Measurements from ENCODE around the gene CCDC57. TPM values are rescaled to one million over a fixed set of nuclear protein-coding genes. Genes with fewer than 3 reads are reported as not detected.

CCDC57 gene
- total and polyA plus RNA-seq, 2 of the 8 experiments (the other 6 are each of a cell fraction or from before 2014, with no cell fraction given): 8.4 to 12.9 TPM

- Histone ChIP-seq H3K27ac (ENCODE audit: low read depth, low read length) (no peak overlapping the region), H4K5ac (ENCODE audit: insufficient read length, low read depth, low read length) (no peak overlapping the region), H3K27me3 (replicated peaks in 1 of 4; ENCODE audit: control insufficient read depth in 3 of 4, extremely low read depth in 1 of 4, insufficient read depth in 3 of 4, low read length in 3 of 4) (no peaks in the 10 kb centered on the region), H2BK12ac (ENCODE audit: low read depth, low read length) (no peak overlapping the region), H2AFZ (ENCODE audit: low read length) (no peak overlapping the region), H3K18ac (ENCODE audit: extremely low read depth, low read length) (no peak overlapping the region), H3K79me2 (ENCODE audit: control insufficient read depth in 1 of 2, insufficient read depth in 2 of 2, low read length in 2 of 2) (peaks cover 5 to 64% of the 10 kb centered on the region in 2 experiments; a peak in 3 of 4 replicates), H3K4me2 (ENCODE audit: insufficient read depth in 1 of 2, low read depth in 2 of 2, low read length in 2 of 2) (no peak overlapping the region), H4K8ac (ENCODE audit: extremely low read depth, insufficient read depth, low read length) (no peak overlapping the region), H3K14ac (ENCODE audit: insufficient read length) (no peak overlapping the region), H3K4me3 (ENCODE audit: extremely low read depth in 1 of 4, insufficient read depth in 2 of 4, low read depth in 3 of 4, low read length in 4 of 4) (no peak overlapping the region), H3K9ac (replicated peaks in 1 of 4; ENCODE audit: extremely low read depth in 1 of 4, low read depth in 3 of 4, low read length in 3 of 4) (no peak overlapping the region), H3K23me2 (ENCODE audit: low read depth, low read length) (no peaks in the 10 kb centered on the region), H4K20me1 (replicated peaks in 1 of 2; ENCODE audit: control insufficient read depth in 1 of 2, insufficient read depth in 2 of 2, low read length in 2 of 2) (peaks cover 28 to 42% of the 10 kb centered on the region in 2 experiments), H3K56ac (replicated peaks; ENCODE audit: insufficient read length, low read depth, low read length) (no peak overlapping the region), H2BK120ac (replicated peaks; ENCODE audit: low read depth, low read length) (no peak overlapping the region), H3K79me1 (ENCODE audit: low read depth, low read length) (peaks cover 26% of the 10 kb centered on the region), H3K4ac (replicated peaks; ENCODE audit: insufficient read length, low read depth, low read length) (no peak overlapping the region), H2BK5ac (ENCODE audit: low read depth, low read length) (no peak overlapping the region), H3K9me3 (ENCODE audit: insufficient read depth in 2 of 2, low read depth in 1 of 2, low read length in 1 of 2) (peaks cover 0 to 4% of the 10 kb centered on the region in 2 experiments; a peak in 1 of 4 replicates), H3K4me1 (replicated peaks in 1 of 4; ENCODE audit: control insufficient read depth in 3 of 4, insufficient read depth in 4 of 4, low read length in 3 of 4) (no peaks in the 10 kb centered on the region), H3K23ac (ENCODE audit: insufficient read length) (no peak overlapping the region), H2BK15ac (ENCODE audit: low read length) (no peak overlapping the region), H2BK20ac (ENCODE audit: low read length) (no peak overlapping the region), H3K36me3 (ENCODE audit: control insufficient read depth in 2 of 4, insufficient read depth in 4 of 4, low read length in 3 of 4) (peaks cover 44 to 84% (median 68%) of the 10 kb centered on the region in 4 experiments), H2AK5ac (ENCODE audit: low read depth, low read length) (no peak overlapping the region), H4K91ac (replicated peaks; ENCODE audit: insufficient read length, low read length) (no peak overlapping the region)
- ChIA-PET POLR2A (ENCODE audit: partially characterized antibody) (interaction anchor here (1.4 to 2.0 kb wide), 4 partner anchors 13 to 19 kb away, joined by 3 to 10 read pairs (median 4); partner anchors contain the start of gene CSNK1D), CTCF (ENCODE audit: partially characterized antibody) (interaction anchor here (0.7 to 1.3 kb wide), 3 partner anchors 13 to 55 kb away, joined by 3 to 5 read pairs (median 3); no protein-coding TSS in a partner anchor)
- FAIRE-seq (no peak), DNase-seq (ENCODE audit: low read depth in 1 of 2, low spot score in 2 of 2) (no peak)
- WGBS, 2 experiments (ENCODE audit: extremely low coverage in 1 of 2, insufficient coverage in 1 of 2, insufficient read length in 1 of 2, insufficient replicate concordance in 2 of 2, low coverage in 1 of 2, low lambda C conversion rate in 2 of 2, missing lambda C conversion rate in 1 of 2): 92% methylated on average over 13 of the region's 14 CpGs; no CpG with 5 or more reads in 1 of the 2 experiments
- no peak for TF ChIP-seq CEBPB (IDR thresholded peaks at IDR 0.05; ENCODE audit: low read depth, low read length)
- TF ChIP-seq RBBP5 (IDR thresholded peaks at IDR 0.05; ENCODE audit: borderline replicate concordance, low read depth, low read length): no peak
- TF ChIP-seq TCF12 (IDR thresholded peaks at IDR 0.05; ENCODE audit: low read depth, low read length): no peak
- TF ChIP-seq SP1 (IDR thresholded peaks at IDR 0.05; ENCODE audit: low read depth, low read length): no peak
- no peak for TF ChIP-seq TAF7 (optimal IDR thresholded peaks at IDR 0.05; ENCODE audit: borderline replicate concordance, low read depth, low read length)
- TF ChIP-seq KDM5A (IDR thresholded peaks at IDR 0.05; ENCODE audit: low read length): no peak
- TF ChIP-seq SIRT6 (IDR thresholded peaks at IDR 0.05; ENCODE audit: low read length): no peak
- no peak for TF ChIP-seq GTF2F1 (IDR thresholded peaks at IDR 0.05; ENCODE audit: borderline replicate concordance, low read depth, low read length)
- TF ChIP-seq CBX8 (IDR thresholded peaks at IDR 0.05; ENCODE audit: borderline replicate concordance, low read depth, low read length): no peak
- no peak for TF ChIP-seq BCL11A (IDR thresholded peaks at IDR 0.05; ENCODE audit: low read depth in 2 of 2, low read length in 2 of 2)
- TF ChIP-seq JUND (IDR thresholded peaks at IDR 0.05; ENCODE audit: low read length): no peak
These were observed 43.7 kb upstream of the CCDC57 start for GRCh38 chr17:82256242-82256885.
